ENCODE measurements around the gene RGP1.

RGP1 gene

GRCh38 chr9:35753466-35753865 lies 4.4 kb downstream of the RGP1 start:
- H3K4me3 ChIP-seq (ENCODE audit: low read depth, low read length), result no peak overlapping the region
- no peak for TF ChIP-seq CTCF (IDR thresholded peaks at IDR 0.05; ENCODE audit: borderline replicate concordance, insufficient read depth, low read depth, low read length)

GRCh38 chr9:35754264-35754663 lies 5.2 kb downstream of the RGP1 start, which contains the start of gene MSMP:
TSS of gene MSMP (minus strand) at chr9:35754276. CDS start at chr9:35754129, 147 bp downstream.
- no peak for TF ChIP-seq CTCF (IDR thresholded peaks at IDR 0.05; ENCODE audit: borderline replicate concordance, insufficient read depth, low read depth, low read length)
- H3K4me3 ChIP-seq (ENCODE audit: low read depth, low read length), result no peak within 1 kb of the TSS

- no peak overlapping the region for H3K4me3 ChIP-seq (ENCODE audit: low read depth, low read length)
- TF ChIP-seq CTCF (IDR thresholded peaks at IDR 0.05; ENCODE audit: borderline replicate concordance, insufficient read depth, low read depth, low read length), result no peak
Measured at GRCh38 chr9:35755071-35755470, 6.0 kb downstream of the RGP1 start.

GRCh38 chr9:35756275-35757225 lies 7.5 kb downstream of the RGP1 start:
- peak; percentile 93 for TF ChIP-seq CTCF (IDR thresholded peaks at IDR 0.05; ENCODE audit: borderline replicate concordance, insufficient read depth, low read depth, low read length)
- H3K4me3 ChIP-seq (ENCODE audit: low read depth, low read length), result peak overlapping the region; percentile 55

- H3K4me3 ChIP-seq (ENCODE audit: low read depth, low read length), result peak overlapping the region; percentile 55
- TF ChIP-seq CTCF (IDR thresholded peaks at IDR 0.05; ENCODE audit: borderline replicate concordance, insufficient read depth, low read depth, low read length), result no peak
Measured at GRCh38 chr9:35757226-35757891, 8.3 kb downstream of the RGP1 start.

GRCh38 chr9:35757892-35758275 lies 8.8 kb downstream of the RGP1 start:
- no peak for TF ChIP-seq CTCF (IDR thresholded peaks at IDR 0.05; ENCODE audit: borderline replicate concordance, insufficient read depth, low read depth, low read length)
- H3K4me3 ChIP-seq (ENCODE audit: low read depth, low read length), result peak overlapping the region; percentile 55

Data from GM12875 (cell line).